NCI-H2171 treated with DMSO at 0.1 percent for 48 hours (cell line): Measurements from ENCODE around the gene NLGN4Y.

ENCODE experiments used
- DNase-seq: peaks from one replicate; lab custom pipeline; 2025; lab: John Stamatoyannopoulos, UW

NLGN4Y gene

GRCh38 chrY:14644157-14644952 is 120.0 kb downstream of the NLGN4Y start:
- DNase-seq, result no peak

DNA sequence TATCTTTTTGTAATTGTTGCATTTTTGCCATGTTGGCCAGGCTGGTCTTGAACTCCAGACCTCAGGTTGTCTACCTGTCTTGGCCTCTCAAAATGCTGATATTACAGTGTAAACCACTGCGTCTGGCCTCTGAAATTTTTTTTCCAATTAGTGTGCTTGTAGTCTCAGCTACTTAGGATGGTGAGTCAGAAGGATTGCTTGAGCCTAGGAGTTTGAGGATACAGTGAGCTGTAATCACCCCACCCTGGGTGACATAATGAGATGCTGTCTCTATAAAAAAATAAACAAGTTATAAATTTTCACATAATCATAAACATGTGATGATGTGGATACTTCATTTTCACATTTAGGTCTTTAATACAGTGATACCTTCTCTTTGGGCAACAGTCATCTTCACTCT is 154.9 kb downstream of the NLGN4Y start:
- DNase-seq, result no peak

DNA sequence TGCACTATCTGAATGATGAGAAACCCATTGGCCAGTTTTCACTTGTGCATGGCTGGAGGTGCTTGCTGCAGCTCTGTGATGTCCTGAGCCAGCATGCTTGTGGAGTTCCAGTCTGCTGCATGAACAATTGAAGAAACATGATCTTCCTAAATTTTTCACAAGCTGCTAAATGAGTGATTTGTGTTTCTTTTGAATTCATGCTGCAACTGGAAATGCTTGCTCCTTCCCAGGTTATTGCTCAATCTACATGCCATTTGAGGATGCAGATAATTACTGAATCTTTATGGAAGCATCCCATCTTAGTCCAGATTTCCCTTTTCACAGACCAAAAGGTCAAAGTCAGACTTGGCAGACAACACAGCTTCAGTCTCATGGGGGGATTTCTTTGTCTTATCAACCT is 170.2 kb downstream of the NLGN4Y start:
- no peak for DNase-seq

- DNase-seq, result no peak
Observed at GRCh38 chrY:14708158-14708557, 183.8 kb downstream of the NLGN4Y start.

GRCh38 chrY:14741596-14741995 is 217.3 kb downstream of the NLGN4Y start:
- no peak for DNase-seq

- no peak for DNase-seq
Observed at GRCh38 chrY:14748329-14748728, 224.0 kb downstream of the NLGN4Y start.

GRCh38 chrY:14755571-14755970 is 231.2 kb downstream of the NLGN4Y start:
- DNase-seq, result no peak

GRCh38 chrY:14762903-14763302 is 238.6 kb downstream of the NLGN4Y start:
- no peak for DNase-seq

DNA sequence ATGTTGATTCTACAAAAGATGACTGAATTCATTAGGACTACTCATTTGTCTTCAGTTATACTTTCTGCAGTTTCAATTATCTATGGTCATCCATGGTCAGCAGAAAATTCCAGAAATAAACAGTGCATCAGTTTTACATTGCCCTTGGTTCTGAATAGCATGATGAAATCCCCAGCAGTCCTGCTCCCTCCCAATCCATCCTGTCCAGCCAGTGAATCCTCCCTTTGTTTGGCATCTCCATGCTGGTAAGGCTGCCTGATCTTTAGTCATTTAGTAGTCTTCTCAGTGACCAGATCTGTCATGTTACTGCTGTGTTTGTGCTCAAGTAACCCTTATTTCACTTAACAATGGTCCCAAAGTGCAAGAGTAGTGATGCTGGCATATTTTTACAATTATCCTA is 239.3 kb downstream of the NLGN4Y start:
- no peak for DNase-seq

GRCh38 chrY:14778208-14778607 is 253.9 kb downstream of the NLGN4Y start:
- no peak for DNase-seq

- no peak for DNase-seq
Observed at GRCh38 chrY:14793104-14793503, 268.8 kb downstream of the NLGN4Y start.

GRCh38 chrY:14793674-14794073 is 269.3 kb downstream of the NLGN4Y start:
- DNase-seq, result no peak

DNA sequence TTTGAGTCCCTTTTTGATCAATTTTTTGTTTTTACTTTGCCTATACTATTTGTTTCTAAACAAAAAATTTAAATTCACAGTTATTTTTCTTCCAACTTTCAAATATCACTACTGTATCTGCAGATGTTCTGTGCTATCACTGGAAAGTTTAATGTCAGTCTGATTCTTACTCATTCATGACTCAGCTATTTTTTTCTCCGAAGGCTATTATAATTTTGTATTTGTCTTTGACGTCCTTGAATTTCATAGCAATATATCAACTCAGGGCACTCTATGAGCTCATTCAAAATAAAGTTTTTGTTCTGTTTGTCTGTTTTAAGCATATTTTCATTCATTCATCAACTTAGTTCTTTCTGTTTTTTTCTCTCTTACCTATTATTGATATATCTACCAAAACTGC is 273.7 kb downstream of the NLGN4Y start:
- DNase-seq, result no peak

DNA sequence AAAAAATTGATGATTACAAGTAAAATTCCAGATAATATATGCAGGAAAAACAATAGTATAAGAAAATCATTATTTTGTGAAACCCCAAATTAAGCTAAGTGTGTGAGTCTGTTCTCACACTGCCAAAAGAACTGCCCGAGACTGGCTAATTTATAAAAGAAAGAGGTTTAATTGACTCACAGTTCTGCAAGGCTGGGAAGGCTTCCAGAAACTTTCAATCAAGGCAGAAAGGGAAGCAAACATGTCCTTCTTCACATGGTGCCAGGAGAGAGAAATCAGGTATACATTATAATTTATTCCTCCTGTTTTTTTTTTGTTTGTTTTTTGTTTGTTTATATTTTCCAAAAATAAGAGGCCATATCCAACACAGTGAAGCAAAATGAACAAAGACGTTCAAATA is 276.8 kb downstream of the NLGN4Y start:
- DNase-seq, result no peak

GRCh38 chrY:14802125-14802524 is 277.8 kb downstream of the NLGN4Y start:
- no peak for DNase-seq

- no peak for DNase-seq
Observed at GRCh38 chrY:14804041-14804440, 279.7 kb downstream of the NLGN4Y start.

DNA sequence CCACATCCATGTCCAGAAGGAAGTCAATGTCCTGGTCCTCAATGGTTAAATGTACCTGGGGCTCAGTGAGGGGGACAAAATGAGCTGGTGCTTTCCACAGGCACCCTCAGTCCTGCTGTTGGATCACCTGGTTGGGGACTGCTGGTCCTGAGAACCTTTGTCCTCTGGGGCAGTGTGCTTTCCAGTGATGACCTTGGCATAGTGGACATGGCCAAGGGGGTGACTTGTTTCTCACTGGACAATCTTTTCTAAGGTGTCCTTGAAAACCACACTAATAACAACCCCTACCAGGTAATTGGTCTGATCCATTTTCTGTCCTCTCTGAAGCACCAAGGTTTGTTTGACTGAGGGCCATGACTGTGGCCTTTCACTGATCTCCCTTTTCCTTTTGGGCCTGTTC is 294.1 kb downstream of the NLGN4Y start:
- DNase-seq, result no peak

- no peak for DNase-seq
Observed at GRCh38 chrY:14822201-14822600, 297.9 kb downstream of the NLGN4Y start.

GRCh38 chrY:14822906-14823305 is 298.6 kb downstream of the NLGN4Y start:
- no peak for DNase-seq

- DNase-seq, result no peak
Observed at GRCh38 chrY:14824583-14824982, 300.3 kb downstream of the NLGN4Y start.

DNA sequence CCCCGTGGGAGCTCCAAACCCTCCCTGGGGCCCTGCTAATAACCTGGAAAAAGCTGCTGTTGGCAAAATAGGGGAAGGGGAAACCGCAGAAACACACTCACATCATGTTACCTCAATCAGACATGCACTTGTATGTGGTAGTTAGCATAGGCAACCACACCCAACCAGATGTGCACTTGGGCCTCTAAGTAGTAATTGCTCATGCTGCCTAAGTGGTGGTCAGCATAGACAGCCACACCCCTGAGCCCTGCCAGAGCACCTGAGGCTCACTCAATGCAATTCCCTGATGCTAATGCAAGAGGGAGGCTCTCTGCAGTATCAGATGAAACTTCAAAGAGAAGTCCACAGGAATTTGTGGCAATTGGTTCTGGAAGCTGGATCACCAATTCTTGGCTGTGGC is 301.4 kb downstream of the NLGN4Y start:
- no peak for DNase-seq

GRCh38 chrY:14828531-14828930 is 304.2 kb downstream of the NLGN4Y start:
- DNase-seq, result no peak

DNA sequence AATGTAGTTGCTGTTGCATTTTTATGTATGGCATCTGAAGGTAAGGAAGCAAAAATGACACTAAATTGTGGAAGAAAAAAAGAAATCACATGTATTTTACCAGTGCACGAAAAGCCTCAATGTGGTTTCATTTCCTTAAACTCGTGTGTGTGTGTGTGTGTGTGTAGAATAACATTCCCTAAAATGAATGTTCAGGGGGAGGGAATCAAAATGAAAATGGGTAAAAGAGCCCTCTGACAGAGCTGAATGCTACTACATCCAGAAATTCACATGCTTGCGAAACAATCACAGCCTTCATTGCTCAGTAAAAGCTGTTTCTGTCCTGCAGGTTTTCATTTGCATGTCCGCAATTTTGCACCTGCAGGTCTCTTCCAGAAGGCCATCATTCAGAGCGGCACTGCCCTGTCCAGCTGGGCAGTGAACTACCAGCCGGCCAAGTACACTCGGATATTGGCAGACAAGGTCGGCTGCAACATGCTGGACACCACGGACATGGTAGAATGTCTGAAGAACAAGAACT is 305.1 kb downstream of the NLGN4Y start:
- DNase-seq, result no peak
